SH-SY5Y (cell line): Measurements from ENCODE around the gene EIPR1.

Experiments used
- GATA2 ChIP-seq: IDR thresholded peaks from 2 replicates; pipeline ENCODE4 v1.6.1; 2011; ENCODE audit warnings: mild to moderate bottlenecking, low read depth, low read length
- GATA3 ChIP-seq: IDR thresholded peaks from 2 replicates; pipeline ENCODE4 v1.6.1; 2011; ENCODE audit warnings: low read depth, mild to moderate bottlenecking, low read length, moderate library complexity

- no peak for TF ChIP-seq GATA2
- no peak for TF ChIP-seq GATA3
These were observed 49.7 kb upstream of the EIPR1 start for GRCh38 chr2:3427272-3427671.
